ENCODE results near the gene USP16. TPM values are rescaled to one million over a fixed set of nuclear protein-coding genes. Genes with fewer than 3 reads are reported as not detected.

USP16 gene
- total RNA-seq, 4 donors from 2014 or later, result 26.2 to 64.7 (median 43.0) TPM

DNA sequence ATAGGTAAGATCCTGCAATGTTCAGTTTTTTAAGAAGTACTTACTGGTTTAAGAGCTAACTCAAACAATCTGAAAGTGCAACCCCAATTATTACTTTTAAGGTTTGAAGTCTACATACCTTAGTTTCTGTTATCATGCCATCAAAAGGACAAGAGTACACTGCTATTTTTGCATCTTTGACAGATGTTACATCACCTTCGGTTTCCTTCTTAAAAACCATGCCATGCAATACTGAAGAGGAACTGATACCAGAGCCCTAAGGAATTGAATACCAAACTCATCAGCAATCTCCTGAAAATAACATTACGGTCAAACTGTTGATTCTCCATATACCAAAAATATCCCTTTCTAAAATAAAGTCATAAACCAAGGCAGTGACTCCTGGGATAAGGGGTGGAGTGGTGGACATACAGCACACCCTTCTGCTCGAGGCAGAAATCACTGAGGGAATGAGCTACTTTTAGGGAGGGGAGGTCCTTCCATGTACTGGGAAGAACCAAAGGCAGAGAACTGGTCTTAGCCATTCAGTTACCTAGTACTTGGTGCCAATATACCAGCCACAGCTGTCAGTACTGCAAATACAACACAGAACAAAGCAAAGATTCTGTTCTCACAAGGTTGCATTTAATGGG, 40.5 kb downstream of the USP16 start:
- TF ChIP-seq, protein P1, sequence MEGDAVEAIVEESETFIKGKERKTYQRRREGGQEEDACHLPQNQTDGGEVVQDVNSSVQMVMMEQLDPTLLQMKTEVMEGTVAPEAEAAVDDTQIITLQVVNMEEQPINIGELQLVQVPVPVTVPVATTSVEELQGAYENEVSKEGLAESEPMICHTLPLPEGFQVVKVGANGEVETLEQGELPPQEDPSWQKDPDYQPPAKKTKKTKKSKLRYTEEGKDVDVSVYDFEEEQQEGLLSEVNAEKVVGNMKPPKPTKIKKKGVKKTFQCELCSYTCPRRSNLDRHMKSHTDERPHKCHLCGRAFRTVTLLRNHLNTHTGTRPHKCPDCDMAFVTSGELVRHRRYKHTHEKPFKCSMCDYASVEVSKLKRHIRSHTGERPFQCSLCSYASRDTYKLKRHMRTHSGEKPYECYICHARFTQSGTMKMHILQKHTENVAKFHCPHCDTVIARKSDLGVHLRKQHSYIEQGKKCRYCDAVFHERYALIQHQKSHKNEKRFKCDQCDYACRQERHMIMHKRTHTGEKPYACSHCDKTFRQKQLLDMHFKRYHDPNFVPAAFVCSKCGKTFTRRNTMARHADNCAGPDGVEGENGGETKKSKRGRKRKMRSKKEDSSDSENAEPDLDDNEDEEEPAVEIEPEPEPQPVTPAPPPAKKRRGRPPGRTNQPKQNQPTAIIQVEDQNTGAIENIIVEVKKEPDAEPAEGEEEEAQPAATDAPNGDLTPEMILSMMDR (IDR thresholded peaks at IDR 0.05; ENCODE audit: low read depth), result no peak

DNA sequence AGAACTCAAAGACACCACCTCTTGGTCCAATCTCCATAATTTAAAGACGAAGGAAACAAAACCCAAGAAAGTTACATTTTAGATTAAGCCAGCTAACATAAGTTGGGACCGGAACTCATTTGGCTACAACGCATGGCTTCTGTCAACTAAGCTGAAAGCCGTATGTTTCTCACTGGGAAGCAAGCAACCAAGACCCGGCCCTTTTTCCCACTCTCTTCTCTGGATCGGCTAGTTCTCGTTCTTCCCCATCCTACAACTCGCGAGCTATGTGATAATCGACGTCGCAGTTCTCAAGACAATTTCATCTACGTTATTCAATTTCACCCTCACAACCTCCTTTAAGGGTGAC, 48.4 kb downstream of the USP16 start:
- TF ChIP-seq, protein P1 (IDR thresholded peaks at IDR 0.05; ENCODE audit: low read depth), result no peak

DNA sequence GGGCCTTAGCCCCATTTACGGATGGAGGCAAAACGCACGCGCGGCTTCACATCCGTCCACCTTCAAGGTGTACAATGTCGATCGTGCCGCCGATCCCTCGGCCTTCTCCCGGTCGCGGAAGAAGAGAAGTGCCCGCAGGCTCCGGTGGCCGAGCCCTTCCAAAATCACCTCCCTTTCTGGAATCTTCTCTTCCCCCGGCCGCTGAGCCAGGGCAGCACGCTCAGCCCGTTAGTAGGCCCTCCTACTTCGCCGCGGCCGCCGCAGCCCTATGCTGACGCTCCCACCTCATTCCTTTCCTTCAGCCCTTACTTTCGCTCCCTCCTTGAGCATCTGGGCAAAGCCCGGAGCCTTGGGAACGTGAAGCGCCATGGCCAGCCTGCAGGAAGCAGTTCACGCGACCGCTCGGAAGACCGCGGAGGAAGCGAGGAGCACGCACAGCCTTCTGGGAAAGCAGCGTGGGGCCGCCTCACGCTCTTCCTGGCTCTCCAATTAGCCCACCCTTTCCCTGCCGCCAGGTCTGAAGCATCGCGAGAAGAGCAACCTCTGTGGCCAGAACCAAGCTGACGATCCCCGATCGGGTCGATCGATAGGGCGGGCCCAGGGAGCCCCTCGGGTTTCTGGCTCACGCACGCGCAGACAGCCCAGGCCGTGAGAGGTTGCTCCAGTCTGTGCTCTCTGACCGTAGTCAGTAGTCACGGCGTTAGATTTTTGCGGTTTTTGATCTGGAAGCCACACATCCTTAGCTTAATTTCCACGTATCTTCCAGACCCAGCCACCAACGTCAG, 48.9 kb downstream of the USP16 start, which contains the start of gene CCT8:
CCT8 (minus strand) TSS at position 427 of the 785 bp plus-strand sequence; CDS start at position 369, 58 bp downstream.
- TF ChIP-seq, protein P1 (IDR thresholded peaks at IDR 0.05; ENCODE audit: low read depth), result no peak

DNA sequence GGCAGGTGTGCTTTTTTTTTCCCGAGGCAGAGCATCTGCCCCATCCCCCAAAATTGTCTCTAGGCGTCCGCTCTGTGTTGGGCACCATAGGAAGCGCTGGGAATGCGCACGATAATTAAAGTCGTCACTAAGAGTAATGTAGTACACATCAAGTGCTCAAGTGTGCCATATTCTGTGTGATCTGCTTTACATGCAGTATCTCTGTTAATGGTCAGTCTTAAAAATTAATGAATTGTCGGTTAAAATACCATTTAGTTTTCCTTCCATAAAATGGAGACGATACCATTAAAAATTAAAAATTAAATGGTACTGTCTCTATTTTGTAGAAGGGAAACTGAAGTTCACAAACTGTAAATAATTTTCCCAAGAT, 49.5 kb downstream of the USP16 start:
- TF ChIP-seq, protein P1 (IDR thresholded peaks at IDR 0.05; ENCODE audit: low read depth), result no peak

DNA sequence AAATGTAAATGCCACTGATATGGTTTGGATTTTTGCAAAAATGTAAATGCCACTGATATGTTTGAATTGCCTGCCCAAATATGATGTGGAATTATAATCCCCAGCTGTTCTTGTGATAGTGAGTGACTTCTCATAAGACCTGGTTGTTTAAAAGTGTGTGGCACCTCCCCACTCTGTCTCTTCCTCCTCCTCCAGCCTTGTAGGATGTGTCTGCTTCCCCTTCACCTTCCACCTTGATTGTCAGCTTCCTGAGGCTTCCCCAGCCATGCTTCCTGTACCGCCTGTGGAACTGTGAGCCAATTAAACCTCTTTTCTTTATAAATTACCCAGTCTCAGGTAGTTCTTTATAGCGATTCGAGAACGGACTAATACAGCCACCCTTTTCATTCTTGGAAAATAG, 50.3 kb downstream of the USP16 start:
- TF ChIP-seq, protein P1 (IDR thresholded peaks at IDR 0.05; ENCODE audit: low read depth), result no peak

DNA sequence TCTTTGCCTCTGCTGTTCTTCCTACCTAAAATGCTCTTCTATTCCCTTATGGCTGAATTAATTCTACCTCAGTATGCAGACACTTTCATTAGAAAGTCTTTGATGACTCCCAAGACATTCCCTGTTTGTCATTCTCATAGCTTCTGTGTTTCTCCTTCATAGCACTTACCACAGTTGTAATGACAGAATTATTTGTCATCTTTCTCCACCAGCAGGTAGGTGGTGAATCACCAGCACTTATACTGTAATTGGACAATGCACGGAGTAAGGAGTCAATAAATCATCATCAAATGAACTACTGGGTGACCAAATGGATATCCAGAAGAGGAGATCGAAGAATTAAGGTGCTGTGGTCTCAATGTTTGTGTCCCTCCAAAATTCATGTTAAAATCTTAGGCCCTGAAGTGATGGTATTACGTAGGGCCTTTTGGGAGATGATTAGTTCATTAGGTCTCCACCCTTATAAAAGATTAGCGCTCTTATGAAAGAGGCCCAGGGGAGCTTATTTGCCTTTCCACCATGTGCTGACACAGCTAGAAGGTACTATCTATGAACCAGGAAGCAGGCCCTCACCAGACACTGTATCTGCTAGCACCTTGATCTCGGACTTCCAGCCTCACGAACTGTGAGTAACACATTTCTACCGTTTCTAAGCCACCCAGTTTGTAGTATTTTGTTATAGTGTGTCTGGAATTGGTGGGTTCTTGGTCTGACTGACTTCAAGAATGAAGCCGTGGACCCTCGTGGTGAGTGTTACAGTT, 51.4 kb downstream of the USP16 start:
- TF ChIP-seq, protein P1 (IDR thresholded peaks at IDR 0.05; ENCODE audit: low read depth), result no peak

DNA sequence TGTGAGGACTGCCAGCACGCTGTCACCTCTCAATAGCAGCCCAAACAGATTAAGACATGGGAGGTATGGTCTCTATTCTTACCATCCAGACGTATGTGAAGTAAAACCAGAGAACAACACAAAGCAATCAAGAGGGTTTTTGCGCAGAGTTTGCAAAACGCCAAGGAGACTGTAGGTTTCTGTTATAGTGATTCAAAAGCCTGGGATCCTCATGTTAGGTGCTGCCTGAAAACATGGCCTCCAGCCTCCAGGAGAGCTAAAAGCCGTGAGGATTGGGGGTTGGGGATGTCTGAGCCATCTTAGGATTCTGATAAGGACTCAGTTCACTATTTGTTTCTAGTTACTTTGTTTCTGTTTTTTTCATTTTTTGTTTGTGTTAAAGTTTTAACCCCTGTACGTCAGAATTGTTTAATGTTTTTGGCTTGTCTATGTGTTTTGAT, 53.2 kb downstream of the USP16 start:
- TF ChIP-seq, protein P1 (IDR thresholded peaks at IDR 0.05; ENCODE audit: low read depth), result no peak

All from subcutaneous adipose tissue (tissue), 4 donors.